HFF-Myc (cell line): ENCODE results near the gene TNK1.
"Not testable (repeated sequence)": the region's sequence is repeated elsewhere in the genome, so short reads cannot be mapped to it uniquely, and the experiment has no call there.

ENCODE experiments used
- DNase-seq: peaks from one replicate; pipeline ENCODE4 v3.0.0-alpha.2; 2011; ENCODE audit warnings: low read depth; ENCODE audit errors: extremely low read depth
- H3K4me3 ChIP-seq: replicated peaks from 2 replicates; pipeline ENCODE4 v1.5.1; 2011; ENCODE audit warnings: low read depth, mild to moderate bottlenecking, control low read depth, low read length
- TF ChIP-seq, protein P1 (sequence below): IDR thresholded peaks from 2 replicates; pipeline ENCODE4 v1.5.1; 2012; ENCODE audit warnings: mild to moderate bottlenecking, low read depth, low read length, control low read depth; ENCODE audit errors: missing control alignments

The TNK1 gene

GRCh38 chr17:7380855-7381683 lies at the start of gene TNK1:
Gene TNK1 (plus strand): TSS chr17:7381089. CDS start chr17:7382927, 1,838 bp downstream.
- TF ChIP-seq, protein P1, sequence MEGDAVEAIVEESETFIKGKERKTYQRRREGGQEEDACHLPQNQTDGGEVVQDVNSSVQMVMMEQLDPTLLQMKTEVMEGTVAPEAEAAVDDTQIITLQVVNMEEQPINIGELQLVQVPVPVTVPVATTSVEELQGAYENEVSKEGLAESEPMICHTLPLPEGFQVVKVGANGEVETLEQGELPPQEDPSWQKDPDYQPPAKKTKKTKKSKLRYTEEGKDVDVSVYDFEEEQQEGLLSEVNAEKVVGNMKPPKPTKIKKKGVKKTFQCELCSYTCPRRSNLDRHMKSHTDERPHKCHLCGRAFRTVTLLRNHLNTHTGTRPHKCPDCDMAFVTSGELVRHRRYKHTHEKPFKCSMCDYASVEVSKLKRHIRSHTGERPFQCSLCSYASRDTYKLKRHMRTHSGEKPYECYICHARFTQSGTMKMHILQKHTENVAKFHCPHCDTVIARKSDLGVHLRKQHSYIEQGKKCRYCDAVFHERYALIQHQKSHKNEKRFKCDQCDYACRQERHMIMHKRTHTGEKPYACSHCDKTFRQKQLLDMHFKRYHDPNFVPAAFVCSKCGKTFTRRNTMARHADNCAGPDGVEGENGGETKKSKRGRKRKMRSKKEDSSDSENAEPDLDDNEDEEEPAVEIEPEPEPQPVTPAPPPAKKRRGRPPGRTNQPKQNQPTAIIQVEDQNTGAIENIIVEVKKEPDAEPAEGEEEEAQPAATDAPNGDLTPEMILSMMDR, result no peak
- peak within 1 kb of the TSS; percentile 23 for H3K4me3 ChIP-seq
- DNase-seq, result no peak

DNA sequence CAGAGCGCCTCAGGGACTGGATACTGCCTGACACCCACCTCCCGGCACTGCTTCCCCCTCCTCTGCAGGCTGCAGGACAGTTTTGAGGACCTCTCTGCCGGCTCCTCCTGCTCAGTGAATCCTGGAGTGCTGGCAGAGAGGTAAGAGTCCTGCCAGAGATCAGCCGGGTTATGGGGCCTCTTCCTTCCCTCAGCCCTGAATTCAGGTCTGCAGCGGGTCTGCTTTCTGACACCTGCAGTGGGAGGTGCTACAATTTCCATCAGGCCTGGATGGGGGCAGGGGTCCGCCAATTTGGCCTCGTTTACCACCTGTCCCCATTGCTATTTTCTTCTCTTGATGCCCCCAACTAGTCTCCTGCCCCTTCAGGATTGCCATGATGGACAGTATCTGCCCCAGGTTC lies 48.8 kb upstream of the TNK1 start:
- no peak for DNase-seq
- TF ChIP-seq, protein P1, result no peak
- no peak overlapping the region for H3K4me3 ChIP-seq

DNA sequence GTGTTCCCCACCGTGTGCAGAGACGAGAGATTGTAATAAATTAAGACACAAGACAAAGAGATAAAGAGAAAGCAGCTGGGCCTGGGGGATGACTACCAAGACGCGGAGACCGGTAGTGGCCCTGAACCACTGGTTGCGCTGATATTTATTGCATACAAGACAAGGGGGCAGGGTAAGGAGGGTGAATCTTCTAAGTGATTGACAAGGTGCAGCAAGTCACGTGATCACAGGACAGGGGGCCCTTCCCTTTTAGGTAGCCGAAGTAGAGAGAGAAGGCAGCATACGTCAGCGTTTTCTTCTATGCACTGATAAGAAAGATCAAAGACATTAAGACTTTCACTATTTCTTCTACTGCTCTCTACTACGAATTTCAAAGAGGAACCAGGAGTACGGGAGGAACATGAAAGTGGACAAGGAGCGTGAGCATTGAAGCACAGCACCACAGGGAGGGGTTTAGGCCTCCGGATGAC lies 48.3 kb upstream of the TNK1 start:
- H3K4me3 ChIP-seq, DNase-seq: not testable (repeated sequence)

DNA sequence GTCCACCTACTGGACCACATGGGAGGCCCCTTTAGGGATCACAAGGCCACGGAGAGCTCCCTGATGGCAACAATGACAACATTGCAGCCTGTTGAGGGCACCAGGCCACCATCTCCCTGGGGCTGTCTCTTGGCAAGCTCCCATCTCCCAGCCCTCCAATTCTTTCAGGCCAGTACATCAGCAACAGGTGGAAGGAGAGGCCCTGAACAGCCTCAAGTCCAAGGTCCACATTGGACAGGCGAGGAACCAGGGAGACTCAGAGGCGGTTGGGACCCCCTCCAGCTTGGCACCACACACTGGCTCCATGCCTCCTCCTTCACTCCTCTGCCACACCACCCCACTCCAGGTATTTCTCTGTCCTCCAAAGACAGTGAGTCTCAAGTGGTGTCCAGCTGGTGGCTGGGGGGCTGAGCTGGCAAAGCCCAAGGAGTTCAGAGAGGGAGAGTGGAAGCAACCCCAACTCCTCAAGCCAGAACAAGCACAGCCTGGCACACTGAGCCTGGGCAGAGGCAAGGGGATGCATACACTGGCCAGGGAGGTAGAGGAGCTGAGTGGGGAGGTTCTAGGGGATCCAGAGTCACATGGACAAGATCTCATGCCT lies 45.9 kb upstream of the TNK1 start:
- no peak overlapping the region for H3K4me3 ChIP-seq
- no peak for DNase-seq
- TF ChIP-seq, protein P1, result no peak

DNA sequence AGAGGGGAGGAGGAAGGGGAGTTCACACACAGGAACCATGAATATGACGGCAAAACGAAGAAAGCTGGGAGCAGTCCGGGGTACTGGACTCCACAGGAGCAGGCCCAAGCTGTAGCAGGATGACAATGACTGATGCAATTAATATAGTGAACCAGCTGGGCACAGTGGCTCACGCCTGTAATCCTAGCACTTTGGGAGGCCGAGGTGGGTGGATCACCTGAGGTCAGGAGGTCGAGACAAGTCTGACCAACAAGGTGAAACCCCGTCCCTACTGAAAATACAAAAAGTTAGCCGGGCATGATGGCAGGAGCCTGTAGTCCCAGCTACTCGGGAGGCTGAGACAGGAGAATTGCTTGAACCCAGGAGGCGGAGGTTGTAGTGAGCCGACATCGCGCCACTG lies 45.1 kb upstream of the TNK1 start:
- H3K4me3 ChIP-seq, DNase-seq: not testable (repeated sequence)

GRCh38 chr17:7336240-7337175 lies 44.4 kb upstream of the TNK1 start, which contains the start of gene ACAP1:
Gene ACAP1 (plus strand): TSS chr17:7336529. CDS start chr17:7336735, 206 bp downstream.
- no peak for DNase-seq
- peak within 1 kb of the TSS; percentile 11; the same call in 1 of the 2 replicates for H3K4me3 ChIP-seq
- TF ChIP-seq, protein P1, result no peak

DNA sequence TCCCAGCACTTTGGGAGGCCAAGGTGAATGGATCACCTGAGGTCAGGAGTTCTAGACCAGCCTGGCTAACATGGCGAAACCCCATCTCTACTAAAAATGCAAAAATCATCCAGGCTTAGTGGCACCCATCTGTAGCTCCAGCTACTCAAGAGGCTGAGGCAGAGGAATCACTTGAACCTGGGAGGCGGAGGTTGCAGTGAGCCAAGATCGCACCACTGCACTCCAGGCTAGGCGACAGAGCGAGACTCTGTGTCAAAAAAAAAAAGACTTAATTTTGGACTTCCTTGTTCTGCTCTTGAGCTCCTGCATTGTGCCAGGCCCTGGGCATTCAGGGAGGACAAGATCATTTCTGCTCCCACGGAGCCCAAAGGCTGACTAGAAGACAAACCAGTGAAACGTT lies 43.3 kb upstream of the TNK1 start:
- not testable (repeated sequence) for H3K4me3 ChIP-seq, DNase-seq

DNA sequence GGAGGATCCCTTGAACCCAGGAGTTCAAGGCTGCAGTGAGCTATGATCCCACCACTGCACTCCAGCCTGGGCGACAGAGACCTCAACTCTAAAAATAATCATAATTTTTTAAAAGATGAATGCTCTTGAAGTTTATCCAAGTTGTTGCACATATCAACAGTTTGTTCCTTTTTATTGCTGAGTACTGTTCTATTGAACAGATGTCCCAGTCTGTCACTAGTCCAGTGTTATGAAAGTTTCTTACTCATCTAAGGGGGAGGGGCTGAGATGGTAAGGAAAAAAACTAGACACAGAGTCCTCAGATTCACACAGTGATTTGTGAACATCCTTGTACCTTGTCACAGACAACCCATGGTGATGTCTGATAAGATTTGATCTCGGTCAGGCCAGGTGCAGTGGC lies 40.7 kb upstream of the TNK1 start:
- TF ChIP-seq, protein P1, result no peak
- no peak for DNase-seq
- no peak overlapping the region for H3K4me3 ChIP-seq
